Body of pancreas (tissue), 4 donors: ENCODE data around the gene PEX14. TPM values are rescaled to one million over a fixed set of nuclear protein-coding genes. Genes with fewer than 3 reads are reported as not detected.

ENCODE experiments used
- ATAC-seq: fragments of 150-250 bp; one replicate; pipeline ENCODE4 v1.9.1; 2016
- DNase-seq, 4 donors: peaks; one replicate each; pipeline ENCODE4 v3.0.0-alpha.2; 2019
- H3K27ac ChIP-seq, 4 donors: fragments of 200-600 bp; sonication (generic); 1 replicate in 3 of 4; 2 replicates in 1 of 4; pipeline versions ENCODE4 v1.5.1 to v1.6.1; 2016 to 2019; ENCODE audit warnings: mild to moderate bottlenecking in 1 of 4, mixed read lengths in 1 of 4, moderate library complexity in 1 of 4
- H3K27me3 ChIP-seq, 2 donors: fragments of 200-600 bp; sonication (generic); one replicate each; pipeline ENCODE4 v1.6.0; 2016; ENCODE audit warnings: mild to moderate bottlenecking in 1 of 2
- H3K36me3 ChIP-seq, 2 donors: fragments of 200-600 bp; sonication (generic); replicated peaks in 1 of 2; 2 replicates each; pipeline ENCODE4 v1.5.1; 2016; ENCODE audit warnings: low read depth in 2 of 2; ENCODE audit not compliant: insufficient read depth in 1 of 2
- H3K4me1 ChIP-seq: fragments of 200-600 bp; sonication (generic); one replicate; pipeline ENCODE4 v1.6.0; 2016
- H3K4me3 ChIP-seq, 2 donors: fragments of 200-600 bp; sonication (generic); 1 replicate in 1 of 2; 2 replicates in 1 of 2; pipeline ENCODE4 v1.5.1; 2016 to 2019
- H3K9me3 ChIP-seq, 3 donors: fragments of 200-600 bp; sonication (generic); 1 replicate in 2 of 3; 2 replicates in 1 of 3; pipeline ENCODE4 v1.5.1; 2016
- POLR2A ChIP-seq, 3 donors: fragments of 450-650 bp; IDR thresholded peaks; one replicate each; pipeline ENCODE4 v1.6.1; 2016; ENCODE audit warnings: antibody characterized with exemption in 3 of 3, mild to moderate bottlenecking in 2 of 3
- WGBS, 2 donors: methylation state at CpG; one replicate each; pipeline ENCODE4 v1.1.5; 2017; 5-methylcytosine and 5-hydroxymethylcytosine counted together
- intact Hi-C: fragments of 100-400 bp; cut with DNase I; formaldehyde crosslinking; loops from one replicate; pipeline ENCODE4 v1.15.1; 2023
- total RNA-seq, 2 donors: library from RNA; depleted of rRNA; stranded (reverse); fragments of >200 nt; gene quantifications; one replicate each; pipeline ENCODE4 v1.1.0, GENCODE V29; 2016
- TF ChIP-seq, protein P1 (sequence below), 7 experiments: fragments of 450-650 bp in 4 of 7; fragments of 200-600 bp in 3 of 7; sonication (generic) in 3 of 7; IDR thresholded peaks; one replicate each; pipeline ENCODE4 v1.5.1; 2016 to 2019; ENCODE audit warnings: antibody characterized with exemption in 7 of 7

PEX14 gene
- total RNA-seq, 2 donors from 2014 or later = 8.6 to 8.8 TPM

DNA sequence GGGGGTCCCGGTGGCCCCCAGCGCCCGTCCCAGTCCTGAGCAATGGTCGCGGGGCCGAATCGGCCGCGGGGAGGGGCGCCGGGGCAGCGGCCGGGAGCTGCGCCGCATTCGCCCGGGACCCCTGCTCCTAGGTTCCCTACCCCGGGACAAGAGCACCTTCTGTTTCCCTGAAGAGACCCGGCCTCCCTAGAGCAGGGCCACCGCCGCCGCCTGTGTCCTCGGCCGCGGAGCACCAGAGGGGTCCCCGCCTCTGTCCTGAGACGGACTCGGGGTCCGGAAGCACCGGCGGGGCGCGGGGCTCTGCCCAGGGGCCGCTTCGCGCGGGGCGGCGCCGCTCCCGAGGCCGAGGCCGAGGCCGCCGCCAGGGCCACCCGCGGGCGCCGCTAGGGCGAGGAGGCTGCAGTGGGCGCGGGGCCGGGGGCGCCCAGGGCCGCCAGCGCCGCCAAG is 163.8 kb downstream of the PEX14 start:
- H3K27me3 ChIP-seq = no peaks in the 10 kb centered on the region
- DNase-seq = no peak
- WGBS, 2 donors = 80% methylated on average over 54 of the region's 57 CpGs; no CpG with 5 or more reads in 1 of the 2 donors
- H3K9me3 ChIP-seq = no peaks in the 10 kb centered on the region
- ATAC-seq = no peak
- H3K36me3 ChIP-seq = no peaks in the 10 kb centered on the region
- intact Hi-C loops = no loop called here
- no peaks in the 10 kb centered on the region for H3K4me1 ChIP-seq
- H3K27ac ChIP-seq = no peak overlapping the region
- TF ChIP-seq, protein P1, sequence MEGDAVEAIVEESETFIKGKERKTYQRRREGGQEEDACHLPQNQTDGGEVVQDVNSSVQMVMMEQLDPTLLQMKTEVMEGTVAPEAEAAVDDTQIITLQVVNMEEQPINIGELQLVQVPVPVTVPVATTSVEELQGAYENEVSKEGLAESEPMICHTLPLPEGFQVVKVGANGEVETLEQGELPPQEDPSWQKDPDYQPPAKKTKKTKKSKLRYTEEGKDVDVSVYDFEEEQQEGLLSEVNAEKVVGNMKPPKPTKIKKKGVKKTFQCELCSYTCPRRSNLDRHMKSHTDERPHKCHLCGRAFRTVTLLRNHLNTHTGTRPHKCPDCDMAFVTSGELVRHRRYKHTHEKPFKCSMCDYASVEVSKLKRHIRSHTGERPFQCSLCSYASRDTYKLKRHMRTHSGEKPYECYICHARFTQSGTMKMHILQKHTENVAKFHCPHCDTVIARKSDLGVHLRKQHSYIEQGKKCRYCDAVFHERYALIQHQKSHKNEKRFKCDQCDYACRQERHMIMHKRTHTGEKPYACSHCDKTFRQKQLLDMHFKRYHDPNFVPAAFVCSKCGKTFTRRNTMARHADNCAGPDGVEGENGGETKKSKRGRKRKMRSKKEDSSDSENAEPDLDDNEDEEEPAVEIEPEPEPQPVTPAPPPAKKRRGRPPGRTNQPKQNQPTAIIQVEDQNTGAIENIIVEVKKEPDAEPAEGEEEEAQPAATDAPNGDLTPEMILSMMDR (IDR thresholded peaks at IDR 0.05) = no peak
- no peak for TF ChIP-seq POLR2A (IDR thresholded peaks at IDR 0.05)
- no peak overlapping the region for H3K4me3 ChIP-seq

DNA sequence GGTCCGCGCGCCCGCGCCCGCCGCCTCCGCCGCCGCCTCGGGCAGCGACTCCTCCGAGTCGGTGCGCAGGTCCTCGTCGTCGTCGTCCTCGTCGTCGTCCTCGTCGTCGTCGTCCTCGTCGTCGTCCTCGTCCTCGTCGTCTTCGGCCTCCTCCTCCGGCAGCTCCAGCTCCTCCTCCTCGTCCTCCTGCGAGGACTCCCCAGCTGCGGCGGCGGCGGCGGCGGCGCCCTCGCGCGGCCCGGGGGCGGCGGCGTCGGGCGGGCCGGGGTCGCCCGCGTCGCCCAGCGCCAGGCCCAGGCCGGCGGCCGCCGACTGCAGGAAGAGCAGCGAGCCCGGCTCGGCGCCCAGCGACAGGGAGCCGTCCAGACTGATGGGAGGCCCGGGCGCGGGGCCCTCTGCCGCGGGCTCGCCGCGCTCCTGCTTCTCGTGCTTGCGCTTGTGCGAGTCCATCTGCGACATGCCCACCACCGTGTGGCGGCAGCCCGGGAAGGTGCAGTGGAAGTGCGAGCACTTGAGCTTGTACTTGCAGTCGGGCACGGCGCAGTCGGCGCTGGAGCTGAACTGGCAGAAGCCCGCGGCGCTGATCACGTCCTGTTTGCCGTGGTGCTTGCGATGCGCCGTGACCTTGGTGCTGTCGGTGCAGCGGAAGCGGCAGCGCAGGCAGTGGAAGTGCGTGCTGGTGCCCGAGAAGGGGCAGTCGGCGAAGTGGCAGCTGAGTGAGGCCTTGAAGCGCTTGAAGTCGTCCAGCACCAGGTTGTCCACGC is 164.4 kb downstream of the PEX14 start:
- 76 to 91% methylated on average over 44 to 90 of the region's 108 CpGs for WGBS, 2 donors
- H3K36me3 ChIP-seq = peaks cover 0 to 1% of the 10 kb centered on the region in 2 donors
- ATAC-seq = no peak
- TF ChIP-seq, protein P1 (IDR thresholded peaks at IDR 0.05) = no peak
- no peak for TF ChIP-seq POLR2A (IDR thresholded peaks at IDR 0.05)
- H3K27ac ChIP-seq = no peak overlapping the region
- no peak for DNase-seq
- H3K4me3 ChIP-seq = no peak overlapping the region
- H3K9me3 ChIP-seq = no peaks in the 10 kb centered on the region
- H3K4me1 ChIP-seq = no peaks in the 10 kb centered on the region
- H3K27me3 ChIP-seq = no peaks in the 10 kb centered on the region
- intact Hi-C loops = no loop called here

GRCh38 chr1:10639775-10640578 is 165.2 kb downstream of the PEX14 start:
- no peak for TF ChIP-seq POLR2A (IDR thresholded peaks at IDR 0.05)
- TF ChIP-seq, protein P1 (IDR thresholded peaks at IDR 0.05) = no peak
- H3K9me3 ChIP-seq = no peaks in the 10 kb centered on the region
- H3K27me3 ChIP-seq = no peaks in the 10 kb centered on the region
- H3K36me3 ChIP-seq = peaks cover 0 to 5% of the 10 kb centered on the region in 2 donors
- DNase-seq = peak in 2 of 4 donors; percentile 53 to 56
- 85 to 96% methylated on average over 26 to 40 of the region's 45 CpGs for WGBS, 2 donors
- H3K27ac ChIP-seq = peak overlapping the region in 1 of 4 donors; percentile 13
- no peak for ATAC-seq
- H3K4me3 ChIP-seq = no peak overlapping the region
- H3K4me1 ChIP-seq = no peaks in the 10 kb centered on the region
- intact Hi-C loops = no loop called here

DNA sequence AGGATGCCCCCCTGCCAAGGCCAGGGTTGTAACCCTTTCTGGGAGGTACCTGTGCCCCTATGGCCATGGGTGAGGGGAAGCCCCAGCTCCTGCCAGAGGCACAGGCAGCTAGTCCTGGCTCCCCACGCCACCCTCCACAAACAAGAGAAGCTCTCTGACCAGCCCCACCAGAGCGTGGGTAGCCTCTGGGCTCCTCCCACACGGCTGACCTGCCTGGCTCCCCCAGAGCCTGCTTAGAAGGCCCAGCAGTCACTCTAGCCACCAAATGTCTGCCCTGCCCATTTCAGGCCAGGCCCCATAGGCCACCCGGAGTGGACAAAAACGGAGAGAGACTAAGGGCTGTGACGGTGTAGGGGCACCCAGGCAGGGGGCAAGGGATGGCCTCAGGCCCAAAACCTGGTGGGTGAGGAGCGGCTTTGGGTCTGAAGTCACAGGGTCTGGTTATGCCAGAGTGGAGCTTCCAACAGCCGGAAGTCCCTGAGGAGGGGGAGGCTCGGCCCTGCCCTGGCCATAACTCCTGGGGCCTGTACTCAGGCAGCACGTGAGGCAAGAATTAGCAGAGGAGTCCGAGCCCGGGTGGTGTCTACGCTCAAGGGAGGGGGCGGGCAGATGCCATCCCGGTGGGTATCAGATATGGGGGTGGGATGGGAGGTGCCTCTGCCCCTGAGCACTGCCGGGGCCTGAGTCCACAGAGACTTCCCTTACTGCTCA is 166.2 kb downstream of the PEX14 start:
- no peak overlapping the region for H3K4me3 ChIP-seq
- DNase-seq = no peak
- intact Hi-C loops = no loop called here
- no peaks in the 10 kb centered on the region for H3K27me3 ChIP-seq
- 92 to 95% methylated on average over 15 to 16 of the region's 16 CpGs for WGBS, 2 donors
- H3K36me3 ChIP-seq = peaks cover 0 to 9% of the 10 kb centered on the region in 2 donors
- ATAC-seq = no peak
- H3K27ac ChIP-seq = no peak overlapping the region
- no peaks in the 10 kb centered on the region for H3K9me3 ChIP-seq
- TF ChIP-seq, protein P1 (IDR thresholded peaks at IDR 0.05) = no peak
- TF ChIP-seq POLR2A (IDR thresholded peaks at IDR 0.05) = no peak
- H3K4me1 ChIP-seq = no peaks in the 10 kb centered on the region
